Activated T-cell treated with anti-CD3 and anti-CD28 coated beads for 1 hour (primary cell): ENCODE data around the gene IGF2BP3.

ENCODE experiments used
- DNase-seq: peaks from one replicate; pipeline ENCODE4 v3.0.0-alpha.2; 2020; ENCODE audit warnings: low read depth

IGF2BP3 gene

GRCh38 chr7:23294549-23295400 is 175.5 kb downstream of the IGF2BP3 start:
- DNase-seq = no peak

GRCh38 chr7:23293500-23294073 is 176.7 kb downstream of the IGF2BP3 start:
- DNase-seq = no peak

GRCh38 chr7:23292623-23293022 is 177.7 kb downstream of the IGF2BP3 start:
- no peak for DNase-seq

- DNase-seq = no peak
Measured at GRCh38 chr7:23291957-23292560, 178.2 kb downstream of the IGF2BP3 start.

- DNase-seq = no peak
Measured at GRCh38 chr7:23290993-23291392, 179.3 kb downstream of the IGF2BP3 start.

- no peak for DNase-seq
Measured at GRCh38 chr7:23287612-23288011, 182.7 kb downstream of the IGF2BP3 start.

- no peak for DNase-seq
Measured at GRCh38 chr7:23285657-23286646, 184.3 kb downstream of the IGF2BP3 start.

GRCh38 chr7:23284871-23285270 is 185.4 kb downstream of the IGF2BP3 start:
- no peak for DNase-seq

- no peak for DNase-seq
Measured at GRCh38 chr7:23283086-23283485, 187.2 kb downstream of the IGF2BP3 start.

- DNase-seq = no peak
Measured at GRCh38 chr7:23279819-23280525, 190.3 kb downstream of the IGF2BP3 start.

- DNase-seq = no peak
Measured at GRCh38 chr7:23277359-23277989, 192.8 kb downstream of the IGF2BP3 start.

- DNase-seq = no peak
Measured at GRCh38 chr7:23276947-23277346, 193.3 kb downstream of the IGF2BP3 start.

- no peak for DNase-seq
Measured at GRCh38 chr7:23276376-23276775, 193.9 kb downstream of the IGF2BP3 start.

GRCh38 chr7:23275912-23276311 is 194.4 kb downstream of the IGF2BP3 start:
- DNase-seq = no peak

GRCh38 chr7:23273141-23273599 is 197.1 kb downstream of the IGF2BP3 start:
- DNase-seq = peak; percentile 93

- DNase-seq = no peak
Measured at GRCh38 chr7:23272275-23272674, 198.0 kb downstream of the IGF2BP3 start.

- DNase-seq = no peak
Measured at GRCh38 chr7:23268746-23269145, 201.5 kb downstream of the IGF2BP3 start.

GRCh38 chr7:23268167-23268566 is 202.1 kb downstream of the IGF2BP3 start:
- no peak for DNase-seq

- no peak for DNase-seq
Measured at GRCh38 chr7:23267357-23267756, 202.9 kb downstream of the IGF2BP3 start.

GRCh38 chr7:23266918-23267317 is 203.4 kb downstream of the IGF2BP3 start:
- DNase-seq = no peak
